GM21367 (cell line): ENCODE data around the gene CADPS2.

Experiments
- ATAC-seq: cut with Tn5 transposase; IDR thresholded peaks from one replicate; pipeline ENCODE4 v1.9.1; 2021; ENCODE audit not compliant: unreplicated experiment

Gene CADPS2

GRCh38 chr7:122467661-122468449 is 418.4 kb downstream of the CADPS2 start:
- no peak for ATAC-seq

DNA sequence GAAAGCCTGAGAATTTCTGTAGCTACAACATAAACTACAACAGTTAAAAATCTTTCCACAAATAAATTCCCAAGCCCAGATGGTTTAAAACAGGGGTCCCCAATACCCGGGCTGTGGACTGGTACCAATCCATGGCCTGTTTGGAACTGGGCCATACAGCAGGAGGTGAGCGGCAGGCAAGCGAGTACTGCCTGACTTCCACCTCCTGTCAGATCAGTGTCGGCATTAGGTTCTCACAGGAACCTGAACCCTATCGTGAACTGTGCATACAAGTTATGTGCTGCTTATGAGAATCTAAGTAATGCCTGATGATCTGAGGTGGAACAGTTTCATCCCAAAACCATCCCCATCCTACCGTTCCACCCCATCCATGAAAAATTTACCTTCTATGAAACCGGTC is 421.0 kb downstream of the CADPS2 start:
- no peak for ATAC-seq

DNA sequence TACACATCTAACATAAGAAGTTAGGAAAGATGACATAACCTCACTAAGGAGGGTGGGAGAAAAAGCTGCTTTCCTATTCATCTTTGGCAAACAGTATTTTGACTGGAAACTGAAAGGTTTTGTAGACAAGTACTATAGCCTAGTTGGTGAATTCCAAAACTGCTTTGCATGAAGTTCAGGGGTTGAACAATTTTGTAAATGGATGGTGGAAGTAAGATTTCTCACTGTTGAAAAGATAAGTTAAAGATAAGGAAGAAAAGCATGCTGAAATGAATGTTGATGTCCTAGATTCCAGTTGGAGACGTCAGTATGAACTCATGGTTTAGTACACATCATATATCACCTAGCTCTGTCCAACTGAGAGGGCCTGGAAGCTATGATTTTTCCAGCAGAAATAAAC is 422.6 kb downstream of the CADPS2 start:
- ATAC-seq = no peak

DNA sequence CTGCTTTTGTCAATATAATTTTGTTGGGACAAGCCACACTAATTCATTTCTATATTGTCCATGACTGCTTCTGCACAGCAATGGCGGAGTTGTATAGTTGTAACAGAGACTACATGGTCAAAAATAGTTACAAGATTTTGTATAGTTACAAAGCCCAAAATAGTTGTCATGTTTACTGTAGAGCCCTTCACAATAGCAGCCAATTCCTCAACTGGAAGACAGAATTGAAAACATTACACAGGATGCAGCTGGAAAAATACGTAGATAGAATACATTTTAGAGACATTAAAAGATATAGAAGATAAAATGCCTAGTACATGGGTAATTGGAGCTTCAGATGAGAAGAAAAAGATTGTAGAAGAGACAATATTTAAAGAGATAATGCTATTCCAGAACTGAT is 425.3 kb downstream of the CADPS2 start:
- ATAC-seq = no peak

- ATAC-seq = no peak
Observed at GRCh38 chr7:122457969-122458368, 428.3 kb downstream of the CADPS2 start.

- no peak for ATAC-seq
Observed at GRCh38 chr7:122457325-122457724, 428.9 kb downstream of the CADPS2 start.

GRCh38 chr7:122454776-122455507 is 431.3 kb downstream of the CADPS2 start:
- no peak for ATAC-seq

- ATAC-seq = no peak
Observed at GRCh38 chr7:122453432-122453831, 432.8 kb downstream of the CADPS2 start.

DNA sequence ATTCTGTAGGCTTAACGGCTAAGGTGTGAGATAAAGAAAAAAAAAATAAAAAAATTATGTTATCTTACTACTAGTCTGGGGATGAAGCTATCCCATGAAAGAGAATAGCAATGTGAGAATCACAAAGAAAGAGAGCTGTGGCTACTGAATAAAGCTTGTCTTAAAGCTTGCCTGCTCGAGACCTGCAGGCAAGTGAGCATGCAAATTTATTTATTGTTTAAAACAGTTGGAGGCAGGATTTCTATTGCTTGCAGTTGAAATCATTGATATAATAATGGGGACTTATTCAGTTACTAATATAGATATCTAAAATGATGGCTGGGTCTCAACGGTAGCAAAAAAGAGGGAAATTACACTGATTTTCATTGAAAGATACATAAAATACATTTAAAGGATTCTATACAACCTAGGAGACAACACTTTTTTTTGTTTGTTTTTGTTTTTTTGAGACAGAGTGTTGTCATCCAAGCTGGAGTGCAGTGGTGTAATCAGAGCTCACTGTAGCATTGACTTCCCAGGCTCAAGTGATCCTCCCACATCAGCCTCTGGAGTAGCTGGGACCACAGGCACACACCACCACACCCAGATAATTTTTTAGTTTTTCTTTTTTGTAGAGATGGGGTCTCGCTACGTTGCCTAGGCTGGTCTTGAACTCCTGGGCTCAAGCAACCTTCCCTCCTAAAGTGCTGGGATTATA is 437.2 kb downstream of the CADPS2 start:
- no peak for ATAC-seq

GRCh38 chr7:122442929-122443328 is 443.3 kb downstream of the CADPS2 start:
- no peak for ATAC-seq

GRCh38 chr7:122438492-122438891 is 447.8 kb downstream of the CADPS2 start:
- ATAC-seq = no peak

DNA sequence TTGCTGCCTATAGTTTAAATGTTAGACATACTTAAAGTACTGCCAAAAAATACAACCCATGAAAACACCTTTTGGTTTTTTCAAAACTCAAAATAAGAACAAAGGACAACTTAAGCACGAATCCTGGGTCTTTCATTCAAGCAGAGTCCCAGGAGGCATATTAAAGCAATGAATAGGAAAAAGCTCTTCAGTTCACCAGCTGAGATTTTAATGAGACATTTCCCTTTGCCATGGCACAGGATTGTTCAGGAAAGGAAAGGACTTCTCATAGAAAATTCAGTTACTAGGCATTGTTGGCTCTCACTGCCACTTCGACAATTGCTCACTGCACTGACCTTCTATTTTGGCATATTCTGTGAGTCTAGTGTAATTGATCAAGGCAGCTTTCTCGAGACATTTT is 448.3 kb downstream of the CADPS2 start:
- no peak for ATAC-seq

DNA sequence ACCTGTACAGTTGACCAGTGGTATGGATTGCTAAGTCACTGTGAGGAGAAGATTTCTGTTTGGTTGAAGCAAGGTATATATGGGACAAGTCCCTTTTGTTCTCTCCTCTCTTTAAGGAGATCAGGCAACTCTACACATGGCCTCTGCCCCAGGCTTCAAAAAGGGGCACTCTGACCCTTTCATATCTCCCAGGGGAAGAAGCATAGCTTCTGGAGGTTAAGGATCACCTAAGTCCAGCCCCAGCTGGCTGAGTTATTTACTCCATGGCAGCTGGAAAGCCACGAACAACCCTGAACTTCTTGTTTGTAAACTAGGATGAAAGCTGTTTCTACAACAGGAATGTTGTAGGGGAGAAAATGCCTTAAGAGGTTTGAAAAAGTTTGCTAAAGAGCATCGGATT is 452.5 kb downstream of the CADPS2 start:
- ATAC-seq = no peak

DNA sequence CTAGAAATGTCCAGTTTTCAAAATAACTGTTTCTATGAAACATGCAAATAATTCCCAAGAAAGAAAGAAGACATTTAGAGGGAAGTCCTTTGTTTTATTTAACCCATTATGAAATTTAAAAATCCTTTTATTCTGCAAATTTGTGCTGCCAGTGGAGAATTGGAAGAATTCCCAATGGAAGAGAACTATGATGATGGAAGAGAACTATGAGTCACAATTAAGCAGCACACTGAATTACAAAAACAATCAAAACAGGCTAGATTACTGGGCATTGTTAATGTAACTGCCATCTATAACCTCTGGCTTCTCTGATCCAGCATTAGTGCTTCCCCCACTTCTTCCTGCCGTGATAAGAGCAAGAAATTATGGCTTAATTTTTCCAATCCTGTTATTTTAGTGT is 455.6 kb downstream of the CADPS2 start:
- ATAC-seq = no peak

DNA sequence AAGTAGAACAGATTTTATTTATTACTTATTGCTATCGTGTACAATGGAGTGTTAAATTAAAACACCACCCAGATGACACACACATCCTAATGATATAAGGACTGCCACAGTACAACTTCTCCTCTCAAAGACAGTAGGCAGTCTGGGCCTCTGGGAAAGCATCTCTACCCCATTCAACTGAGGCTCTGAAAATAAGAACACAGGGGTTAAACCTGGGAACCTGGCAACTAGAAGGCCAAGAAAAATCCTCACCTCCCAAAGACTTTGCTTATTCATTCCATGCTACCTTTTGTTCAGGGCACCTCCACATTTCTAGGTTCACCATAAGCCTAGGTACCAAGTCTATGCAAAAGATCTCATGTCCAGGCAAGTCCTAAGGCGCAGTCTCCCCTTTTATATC is 456.3 kb downstream of the CADPS2 start:
- no peak for ATAC-seq

DNA sequence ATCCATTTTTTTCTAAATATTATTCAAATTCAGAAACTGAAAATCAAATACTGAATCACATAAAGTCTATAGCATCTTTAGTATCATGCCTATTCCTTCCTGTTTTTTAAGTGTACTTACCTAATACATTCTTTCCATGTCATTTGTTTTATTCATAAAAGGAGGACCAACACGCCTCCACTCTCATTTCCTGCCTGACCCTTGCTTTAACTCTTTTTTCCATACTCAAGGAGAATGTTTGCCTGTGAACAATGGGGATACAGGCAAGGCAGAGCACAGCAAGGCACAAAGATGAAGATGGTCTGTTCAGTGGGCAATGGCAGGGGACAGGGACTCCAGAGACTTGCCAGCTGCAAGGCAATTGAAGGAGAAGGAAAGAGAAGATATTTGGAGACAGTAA is 460.5 kb downstream of the CADPS2 start:
- ATAC-seq = no peak

DNA sequence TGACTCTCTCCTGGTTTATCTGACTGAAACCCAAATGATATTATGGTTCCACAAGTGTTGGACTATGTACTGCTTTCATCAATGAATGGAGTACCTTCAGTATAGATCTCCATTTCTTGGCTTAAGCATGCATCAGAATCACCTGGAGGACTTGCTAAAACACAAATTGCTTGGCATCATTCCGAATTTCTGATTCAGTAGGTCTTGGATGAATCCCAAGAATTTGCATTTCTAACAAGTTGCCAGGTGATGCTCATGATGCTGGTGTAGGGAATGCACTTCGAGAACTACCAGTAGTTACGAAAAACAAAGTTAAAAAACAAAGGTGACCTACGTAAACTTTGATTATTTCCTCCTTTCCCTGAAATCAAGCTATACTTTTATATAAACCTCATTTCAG is 462.7 kb downstream of the CADPS2 start:
- ATAC-seq = no peak

DNA sequence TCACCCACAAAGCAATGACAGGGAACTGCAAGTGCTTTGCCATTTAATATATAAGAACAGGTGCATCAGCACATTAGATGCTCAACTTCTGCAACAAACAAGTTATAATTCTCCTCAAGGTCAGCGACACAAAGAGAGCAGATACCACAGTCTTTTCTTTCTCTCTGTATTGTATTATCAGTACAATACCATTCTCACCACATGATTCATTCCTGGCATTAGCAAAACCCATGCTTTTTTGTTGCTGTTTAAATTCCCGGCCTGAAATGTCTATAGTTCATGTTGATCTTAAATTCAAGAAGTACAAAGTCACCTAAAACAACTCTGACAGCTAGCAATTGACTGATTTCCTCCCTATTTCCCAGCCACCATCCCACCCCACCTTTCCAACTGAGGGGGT is 469.9 kb downstream of the CADPS2 start:
- no peak for ATAC-seq

DNA sequence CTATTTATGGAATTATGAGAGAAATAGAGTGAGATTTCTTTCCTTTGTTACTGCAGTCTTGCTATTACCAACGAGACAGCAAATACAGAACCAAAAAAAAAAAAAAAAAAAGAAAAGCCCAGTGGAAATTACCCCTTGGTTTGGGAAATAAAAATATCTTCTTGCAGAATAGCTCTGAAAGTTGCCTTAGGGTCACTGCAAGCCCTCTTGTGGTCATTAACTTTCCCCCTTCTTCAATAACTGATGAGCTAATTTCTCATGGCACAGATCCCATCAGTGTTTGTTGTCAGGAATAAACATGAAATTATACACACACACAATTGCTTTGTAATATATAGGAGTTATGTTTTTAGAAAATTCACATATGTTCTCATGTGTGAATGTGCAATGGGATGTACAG is 470.8 kb downstream of the CADPS2 start:
- no peak for ATAC-seq

DNA sequence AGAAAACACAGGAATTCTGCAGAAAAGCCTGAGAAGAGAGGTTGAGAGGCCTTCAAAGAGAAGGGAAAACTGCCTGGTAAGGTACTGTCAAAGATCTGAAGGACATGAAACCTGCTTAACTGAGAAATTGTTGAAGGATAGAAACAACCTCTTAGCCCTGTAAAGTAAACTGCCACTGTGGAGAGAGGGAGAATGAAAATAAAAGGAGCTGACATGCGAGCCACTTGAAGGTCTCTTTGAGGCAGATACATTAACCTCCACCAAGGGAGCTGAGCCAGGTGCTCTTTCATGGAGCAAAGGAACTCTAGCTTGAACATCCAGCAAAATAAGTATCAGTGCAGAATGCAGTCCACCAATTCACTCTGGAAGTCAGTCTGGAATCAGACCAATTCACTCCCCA is 472.9 kb downstream of the CADPS2 start:
- ATAC-seq = no peak

DNA sequence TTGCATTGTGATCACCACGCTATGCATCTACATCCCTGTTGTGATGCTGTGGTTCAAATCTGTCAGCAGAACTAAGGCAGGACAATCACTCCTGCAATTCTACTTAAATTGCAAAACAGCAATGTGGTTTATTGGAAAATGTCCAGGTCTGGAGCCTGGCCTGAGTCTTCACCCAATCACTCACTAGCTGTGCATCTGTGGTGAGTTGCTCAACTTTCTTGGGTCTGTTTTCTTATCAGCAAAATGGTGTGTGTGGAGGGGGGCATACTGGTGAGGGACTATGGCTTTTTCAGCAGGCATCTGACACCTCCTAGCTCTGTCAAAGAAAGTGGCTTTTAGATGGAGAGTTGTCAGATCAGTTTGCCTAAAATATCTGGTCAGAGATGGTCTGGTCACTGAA is 473.4 kb downstream of the CADPS2 start:
- ATAC-seq = no peak

DNA sequence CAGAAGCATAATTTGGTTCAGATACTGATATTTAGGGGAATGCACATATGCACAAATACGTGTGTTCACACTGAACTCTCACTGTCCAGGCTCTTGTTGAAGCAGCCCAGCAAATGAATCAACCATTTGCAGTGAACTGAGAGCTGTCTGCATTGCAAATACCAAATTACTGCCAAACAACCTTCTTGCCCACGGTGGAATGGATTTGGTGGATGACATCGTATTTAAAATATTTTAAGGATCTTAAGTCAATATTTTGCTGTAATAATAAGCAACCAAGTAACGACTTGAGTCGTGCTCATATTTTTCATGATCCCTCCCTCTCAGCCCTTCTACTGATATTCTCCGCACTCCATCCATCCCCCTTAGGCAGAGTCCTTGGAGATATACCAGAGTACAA is 473.8 kb downstream of the CADPS2 start:
- ATAC-seq = no peak
